Measurements from ENCODE around the gene TNC. TPM values are rescaled to one million over a fixed set of nuclear protein-coding genes. Genes with fewer than 3 reads are reported as not detected.

Gene TNC
- total and polyA plus RNA-seq, 10 of the 15 experiments (the other 5 are each of a cell fraction or from before 2014, with no cell fraction given), result 0.05 to 4.2 (median 0.14) TPM

DNA sequence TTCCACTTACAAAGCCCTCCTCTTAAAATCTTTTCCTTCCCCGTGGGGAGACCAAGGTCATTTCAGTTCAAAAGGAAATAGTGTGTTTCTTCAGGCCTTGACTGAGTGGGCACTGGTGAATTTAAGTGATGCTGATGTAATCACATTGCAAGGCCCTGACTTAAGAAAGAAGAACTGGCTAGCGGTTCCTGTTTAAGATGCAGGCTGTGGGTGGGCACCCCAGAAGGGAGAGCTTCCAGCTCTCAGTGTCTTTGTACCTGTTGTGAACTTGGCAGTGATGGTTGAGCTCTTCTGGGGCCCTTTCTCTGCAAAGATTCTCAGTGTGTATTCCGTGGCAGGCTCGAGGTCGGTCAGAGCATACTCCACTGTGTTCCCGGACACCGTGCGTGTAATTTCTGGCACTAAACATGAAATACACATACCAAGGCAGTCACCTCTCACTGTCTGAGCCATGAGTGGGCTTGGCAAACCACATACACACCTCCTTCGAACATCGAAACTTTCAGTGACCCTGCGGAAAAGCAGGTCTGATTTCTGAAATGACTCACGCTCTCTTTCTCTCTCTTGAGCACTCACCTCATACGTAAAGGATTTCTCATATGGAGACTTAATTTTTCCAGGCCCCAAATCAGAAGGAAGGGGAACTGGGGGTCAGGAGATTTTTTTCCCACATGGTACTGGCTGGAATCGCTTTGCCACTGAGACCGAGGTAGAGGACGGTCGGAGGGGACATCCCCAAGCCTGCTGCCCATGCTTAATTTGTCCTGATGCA, 81.9 kb downstream of the TNC start (continued):
- TF ChIP-seq, protein P1, sequence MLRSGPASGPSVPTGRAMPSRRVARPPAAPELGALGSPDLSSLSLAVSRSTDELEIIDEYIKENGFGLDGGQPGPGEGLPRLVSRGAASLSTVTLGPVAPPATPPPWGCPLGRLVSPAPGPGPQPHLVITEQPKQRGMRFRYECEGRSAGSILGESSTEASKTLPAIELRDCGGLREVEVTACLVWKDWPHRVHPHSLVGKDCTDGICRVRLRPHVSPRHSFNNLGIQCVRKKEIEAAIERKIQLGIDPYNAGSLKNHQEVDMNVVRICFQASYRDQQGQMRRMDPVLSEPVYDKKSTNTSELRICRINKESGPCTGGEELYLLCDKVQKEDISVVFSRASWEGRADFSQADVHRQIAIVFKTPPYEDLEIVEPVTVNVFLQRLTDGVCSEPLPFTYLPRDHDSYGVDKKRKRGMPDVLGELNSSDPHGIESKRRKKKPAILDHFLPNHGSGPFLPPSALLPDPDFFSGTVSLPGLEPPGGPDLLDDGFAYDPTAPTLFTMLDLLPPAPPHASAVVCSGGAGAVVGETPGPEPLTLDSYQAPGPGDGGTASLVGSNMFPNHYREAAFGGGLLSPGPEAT (IDR thresholded peaks at IDR 0.05; ENCODE audit: low read depth), result peak; percentile 89
- peak; percentile 95 for TF ChIP-seq JUNB (IDR thresholded peaks at IDR 0.05)
- peak; percentile 87 for TF ChIP-seq JUND (IDR thresholded peaks at IDR 0.05; ENCODE audit: low read depth, low read length)
- peak; percentile 71; the same call in 1 of the 2 replicates for TF ChIP-seq ZBED1 (IDR thresholded peaks at IDR 0.05; ENCODE audit: borderline replicate concordance)
- no peak for TF ChIP-seq NR2C2 (IDR thresholded peaks at IDR 0.05; ENCODE audit: borderline replicate concordance, control insufficient read depth, insufficient read length, low read depth)
- 0 out of 2 replicates have a peak, but pooled peaks have one; percentile 22 for TF ChIP-seq STAT1 (conservative IDR thresholded peaks at IDR 0.05)
- TF ChIP-seq ETV6 (conservative IDR thresholded peaks at IDR 0.05 in 1 of 2, IDR thresholded peaks at IDR 0.05 in 1 of 2; ENCODE audit: borderline replicate concordance in 1 of 2, low read depth in 1 of 2), result peak in 1 of 2 experiments; percentile 63; a peak in 2 of 4 replicates
- peak; percentile 65; the same call in 1 of the 2 replicates for TF ChIP-seq BACH1 (IDR thresholded peaks at IDR 0.05; ENCODE audit: borderline replicate concordance)
- 0 out of 2 replicates have a peak, but pooled peaks have one; percentile 38 for TF ChIP-seq GABPA (IDR thresholded peaks at IDR 0.05; ENCODE audit: low read depth)
- TF ChIP-seq BHLHE40 (IDR thresholded peaks at IDR 0.05; ENCODE audit: borderline replicate concordance in 1 of 2, low read depth in 2 of 2, low read length in 1 of 2), result peak; percentile 56 to 64; a peak in 3 of 4 replicates
- TF ChIP-seq, protein P2, sequence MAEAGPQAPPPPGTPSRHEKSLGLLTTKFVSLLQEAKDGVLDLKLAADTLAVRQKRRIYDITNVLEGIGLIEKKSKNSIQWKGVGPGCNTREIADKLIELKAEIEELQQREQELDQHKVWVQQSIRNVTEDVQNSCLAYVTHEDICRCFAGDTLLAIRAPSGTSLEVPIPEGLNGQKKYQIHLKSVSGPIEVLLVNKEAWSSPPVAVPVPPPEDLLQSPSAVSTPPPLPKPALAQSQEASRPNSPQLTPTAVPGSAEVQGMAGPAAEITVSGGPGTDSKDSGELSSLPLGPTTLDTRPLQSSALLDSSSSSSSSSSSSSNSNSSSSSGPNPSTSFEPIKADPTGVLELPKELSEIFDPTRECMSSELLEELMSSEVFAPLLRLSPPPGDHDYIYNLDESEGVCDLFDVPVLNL (IDR thresholded peaks at IDR 0.05; ENCODE audit: low read depth, low read length), result no peak
- peak; percentile 92 for TF ChIP-seq GATAD2B (conservative IDR thresholded peaks at IDR 0.05; ENCODE audit: low read depth)
